Mucosa of descending colon (tissue), 3 donors: ENCODE results near the gene SCGB3A2. TPM values are rescaled to one million over a fixed set of nuclear protein-coding genes. Genes with fewer than 3 reads are reported as not detected.

Experiments
- ATAC-seq: fragments of 200-7000 bp; cut with Tn5 transposase; one replicate; pipeline ENCODE4 v1.9.1; 2020; ENCODE audit warnings: mild to moderate bottlenecking, moderate library complexity
- DNase-seq, 3 donors: peaks; one replicate each; pipeline ENCODE4 v3.0.0-alpha.2; 2020
- H3K36me3 ChIP-seq: fragments of 200-600 bp; one replicate; pipeline ENCODE4 v1.8.0; 2021; ENCODE audit warnings: low read depth, mild to moderate bottlenecking
- H3K4me1 ChIP-seq: fragments of 200-600 bp; one replicate; pipeline ENCODE4 v1.8.0; 2021; ENCODE audit warnings: low read depth, mild to moderate bottlenecking
- H3K4me3 ChIP-seq: fragments of 200-600 bp; one replicate; pipeline ENCODE4 v1.8.0; 2021; ENCODE audit warnings: mild to moderate bottlenecking
- H3K9me3 ChIP-seq: fragments of 200-600 bp; one replicate; pipeline ENCODE4 v1.8.0; 2021; ENCODE audit warnings: mild to moderate bottlenecking
- intact Hi-C, 2 donors: fragments of 100-400 bp; cut with DNase I in 1 of 2; cut with micrococcal nuclease in 1 of 2; formaldehyde crosslinking; loops; one replicate each; pipeline versions ENCODE4 v1.11.0 to v1.11.1; 2022; cut with DNase I, micrococcal nuclease
- total RNA-seq, 3 donors: library from RNA; stranded (reverse); fragmentation: NEBNext Ultra II Directional in 2 of 3; extraction: Animal tissue kit (Norgen Biotek cat#: 25700) in 2 of 3; gene quantifications; one replicate each; pipeline versions ENCODE4 v1.2.1 to v1.2.4, GENCODE V29; 2021 to 2023
- TF ChIP-seq, protein P1 (sequence below): fragments of 200-600 bp; IDR thresholded peaks from one replicate; pipeline ENCODE4 v1.8.0; 2022; ENCODE audit warnings: antibody characterized with exemption, mild to moderate bottlenecking
- donor health status: DM: no; HTN: no; CAD: no; lungs with moderate emphysema.
- donor health status: DM: no; HTN: no; CAD: no.
- donor health status: DM: no; HTN: yes; CAD: no.

The SCGB3A2 gene
- total RNA-seq, 3 donors from 2014 or later: not detected

DNA sequence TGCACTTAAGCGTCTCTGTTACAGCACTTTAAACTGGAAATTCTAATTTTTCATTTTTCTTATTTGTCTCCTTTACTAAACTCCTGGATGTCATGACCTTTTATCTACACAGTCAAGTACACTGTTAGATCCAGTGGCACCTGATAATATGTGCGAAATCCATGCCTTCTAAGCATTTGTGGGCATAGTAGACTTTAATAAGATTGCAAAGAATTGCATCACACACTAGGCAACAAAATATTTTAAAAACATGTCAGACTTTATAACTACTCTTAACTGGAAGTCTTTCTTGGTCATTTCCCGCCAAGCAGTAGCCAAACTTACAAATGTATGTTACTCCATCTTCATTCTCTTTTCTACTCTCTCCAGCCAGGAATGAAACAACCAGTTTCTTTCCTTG is 42.1 kb upstream of the SCGB3A2 start:
- Histone ChIP-seq H3K9me3 (no peaks in the 10 kb centered on the region), H3K36me3 (no peaks in the 10 kb centered on the region), H3K4me3 (no peak overlapping the region), H3K4me1 (peaks cover 19% of the 10 kb centered on the region)
- intact Hi-C loops: no loop called here
- no peak for DNase-seq
- ATAC-seq: no peak
- TF ChIP-seq, protein P1, sequence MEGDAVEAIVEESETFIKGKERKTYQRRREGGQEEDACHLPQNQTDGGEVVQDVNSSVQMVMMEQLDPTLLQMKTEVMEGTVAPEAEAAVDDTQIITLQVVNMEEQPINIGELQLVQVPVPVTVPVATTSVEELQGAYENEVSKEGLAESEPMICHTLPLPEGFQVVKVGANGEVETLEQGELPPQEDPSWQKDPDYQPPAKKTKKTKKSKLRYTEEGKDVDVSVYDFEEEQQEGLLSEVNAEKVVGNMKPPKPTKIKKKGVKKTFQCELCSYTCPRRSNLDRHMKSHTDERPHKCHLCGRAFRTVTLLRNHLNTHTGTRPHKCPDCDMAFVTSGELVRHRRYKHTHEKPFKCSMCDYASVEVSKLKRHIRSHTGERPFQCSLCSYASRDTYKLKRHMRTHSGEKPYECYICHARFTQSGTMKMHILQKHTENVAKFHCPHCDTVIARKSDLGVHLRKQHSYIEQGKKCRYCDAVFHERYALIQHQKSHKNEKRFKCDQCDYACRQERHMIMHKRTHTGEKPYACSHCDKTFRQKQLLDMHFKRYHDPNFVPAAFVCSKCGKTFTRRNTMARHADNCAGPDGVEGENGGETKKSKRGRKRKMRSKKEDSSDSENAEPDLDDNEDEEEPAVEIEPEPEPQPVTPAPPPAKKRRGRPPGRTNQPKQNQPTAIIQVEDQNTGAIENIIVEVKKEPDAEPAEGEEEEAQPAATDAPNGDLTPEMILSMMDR: no peak

DNA sequence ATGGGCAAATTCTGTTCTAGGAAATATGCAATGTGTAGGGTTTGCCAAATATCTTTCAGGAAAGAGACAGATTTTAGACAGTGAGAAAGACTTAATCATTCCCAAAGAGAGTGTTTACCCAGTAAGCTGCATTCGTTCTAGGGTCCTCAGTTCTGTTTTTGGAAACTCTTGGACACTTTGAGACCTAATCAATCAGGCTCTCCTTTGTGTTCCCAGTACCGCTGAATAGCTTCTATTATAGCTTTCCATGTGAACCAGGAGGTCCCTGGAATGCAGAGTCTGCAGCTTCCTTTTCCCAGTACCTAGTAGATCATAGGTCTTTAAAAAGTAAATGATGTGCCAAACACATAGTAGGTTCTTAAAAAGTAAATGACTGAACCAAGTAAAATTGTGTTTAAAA is 35.6 kb upstream of the SCGB3A2 start:
- Histone ChIP-seq H3K4me1 (peaks cover 8% of the 10 kb centered on the region), H3K4me3 (no peak overlapping the region), H3K9me3 (no peaks in the 10 kb centered on the region), H3K36me3 (no peaks in the 10 kb centered on the region)
- intact Hi-C loops: no loop called here
- no peak for ATAC-seq
- no peak for DNase-seq
- TF ChIP-seq, protein P1: no peak

DNA sequence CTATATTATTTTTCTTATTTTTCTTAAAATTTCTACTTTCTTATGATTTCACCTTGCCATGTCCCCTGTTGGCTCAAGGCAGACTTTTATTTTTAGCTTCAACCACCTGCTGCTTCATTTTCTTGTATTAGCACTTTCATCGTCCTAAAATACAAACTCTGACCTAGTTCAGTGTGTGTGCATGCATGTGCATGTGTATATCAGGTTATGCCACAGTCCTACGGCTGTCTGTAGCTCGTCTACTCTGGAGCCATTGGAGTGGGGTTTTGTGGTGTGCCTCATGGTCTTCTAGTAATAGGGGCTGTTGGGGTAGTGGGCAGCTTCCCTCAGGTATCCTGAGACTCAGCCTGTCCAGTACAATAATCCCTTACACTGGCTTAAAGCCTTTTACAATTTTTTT is 33.7 kb upstream of the SCGB3A2 start:
- ATAC-seq: no peak
- H3K9me3 ChIP-seq: no peaks in the 10 kb centered on the region
- no peaks in the 10 kb centered on the region for H3K36me3 ChIP-seq
- TF ChIP-seq, protein P1: no peak
- intact Hi-C loops: no loop called here
- DNase-seq: no peak
- no peaks in the 10 kb centered on the region for H3K4me1 ChIP-seq
- no peak overlapping the region for H3K4me3 ChIP-seq

DNA sequence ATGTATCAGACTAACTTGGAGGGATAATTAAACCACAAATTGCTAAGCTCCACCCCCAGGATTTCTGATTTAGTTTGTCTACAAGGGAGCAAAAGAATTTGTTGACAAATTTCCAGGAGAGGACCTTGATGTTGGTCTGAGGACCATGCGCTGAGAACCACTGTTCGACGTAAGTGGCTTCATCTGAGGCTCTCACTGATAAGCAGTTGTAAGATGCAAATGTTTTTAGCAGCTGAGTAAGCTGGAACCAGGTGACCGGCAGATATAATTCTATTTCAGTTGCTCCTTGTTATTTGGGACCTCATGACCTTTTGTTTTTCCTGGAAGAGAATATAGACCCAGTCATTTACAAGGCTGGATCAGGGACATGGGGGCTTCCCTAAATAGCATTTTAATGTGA is 32.9 kb upstream of the SCGB3A2 start:
- H3K4me3 ChIP-seq: no peak overlapping the region
- no peaks in the 10 kb centered on the region for H3K4me1 ChIP-seq
- ATAC-seq (no peak), DNase-seq (no peak)
- no peaks in the 10 kb centered on the region for H3K9me3 ChIP-seq
- intact Hi-C loops: no loop called here
- H3K36me3 ChIP-seq: no peaks in the 10 kb centered on the region
- TF ChIP-seq, protein P1: no peak

DNA sequence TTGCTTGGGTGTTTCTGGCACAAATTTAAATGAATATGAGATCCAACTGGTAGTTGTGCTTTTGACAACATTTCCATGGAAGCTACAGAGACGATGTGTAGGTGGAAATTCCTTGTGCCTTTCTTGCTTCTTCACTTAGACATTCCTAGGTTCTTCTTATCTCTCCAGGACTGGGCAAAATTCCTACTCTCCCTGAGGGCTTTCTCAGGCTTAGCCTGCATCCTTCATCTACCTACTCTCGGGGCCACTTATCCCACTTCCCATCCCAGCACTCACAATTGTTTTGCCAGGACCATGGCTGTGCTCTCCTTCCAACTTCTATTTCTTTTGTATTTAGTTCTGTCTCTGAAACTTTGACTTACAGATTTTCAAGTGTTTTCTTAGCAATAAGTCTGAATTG is 29.3 kb upstream of the SCGB3A2 start:
- H3K4me3 ChIP-seq: no peak overlapping the region
- H3K4me1 ChIP-seq: no peaks in the 10 kb centered on the region
- no peak for DNase-seq
- no peaks in the 10 kb centered on the region for H3K9me3 ChIP-seq
- TF ChIP-seq, protein P1: no peak
- no peaks in the 10 kb centered on the region for H3K36me3 ChIP-seq
- no peak for ATAC-seq
- intact Hi-C loops: no loop called here

DNA sequence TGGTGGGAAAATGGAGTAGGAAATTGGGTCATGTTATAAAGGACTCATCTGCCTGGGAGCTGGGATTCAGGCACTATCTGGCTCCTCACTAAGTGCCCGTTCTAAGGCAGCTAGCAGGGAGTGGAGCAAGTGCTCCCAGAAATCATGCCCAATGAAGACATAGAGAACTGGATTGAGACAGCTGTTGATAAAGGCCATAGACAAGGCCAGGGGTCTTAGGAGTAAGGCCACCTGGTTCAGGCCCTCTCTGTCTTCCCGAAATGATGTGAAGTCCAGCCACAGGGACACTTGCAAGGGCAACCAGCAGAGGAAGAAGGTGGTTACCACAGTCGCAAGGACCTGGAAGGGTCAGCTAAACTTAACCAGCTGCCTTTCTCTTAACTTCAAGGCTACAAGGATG is 26.9 kb upstream of the SCGB3A2 start:
- Histone ChIP-seq H3K4me1 (no peaks in the 10 kb centered on the region), H3K36me3 (no peaks in the 10 kb centered on the region), H3K4me3 (no peak overlapping the region), H3K9me3 (no peaks in the 10 kb centered on the region)
- TF ChIP-seq, protein P1: no peak
- intact Hi-C loops: no loop called here
- no peak for ATAC-seq
- DNase-seq: no peak
